ENCODE results near the gene HSPB1.
A peak's percentile ranks its signal among the peaks of the same experiment; 100 is the strongest.

HSPB1 gene
- total RNA-seq, result 9.6 to 24.8 (median 11.8) reads per million in 3 donors

- DNase-seq, result peak; percentile 47 to 67 (median 59)
Observed at GRCh38 chr7:76302347-76303201, at the start of gene HSPB1. Gene HSPB1, plus strand, starts transcription at chr7:76302673. Its CDS starts 40 bp downstream, at chr7:76302713.

DNA sequence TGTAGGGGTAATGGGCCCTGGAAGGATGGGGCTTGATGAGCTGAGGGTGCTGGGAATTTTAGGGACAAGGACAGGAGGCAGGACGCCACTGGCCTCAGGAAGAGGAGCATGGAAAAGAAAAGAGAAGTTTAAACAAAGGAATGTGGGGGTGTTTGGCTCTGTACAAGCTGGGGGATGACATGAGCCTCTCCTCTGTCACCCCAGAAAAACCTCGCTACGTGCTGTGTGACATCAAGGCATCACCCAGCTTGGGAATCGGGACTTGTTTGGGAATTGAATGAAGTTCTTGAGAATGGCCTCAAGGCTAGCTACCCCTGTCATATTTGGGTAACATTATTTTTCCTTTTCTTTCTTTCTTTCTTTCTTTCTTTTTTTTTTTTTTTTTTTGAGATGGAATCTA, 47.7 kb upstream of the HSPB1 start:
- no peak for DNase-seq
- Histone ChIP-seq H3K36me3 (ENCODE audit: control insufficient read depth, insufficient read depth, low read length) (no peaks in the 10 kb centered on the region), H3K9me3 (ENCODE audit: control insufficient read depth, low read length) (no peaks in the 10 kb centered on the region), H3K27me3 (replicated peaks; ENCODE audit: control insufficient read depth, insufficient read depth, low read length, poor library complexity, severe bottlenecking) (peaks cover 5% of the 10 kb centered on the region), H3K4me1 (ENCODE audit: control insufficient read depth, insufficient read depth, low read length, poor library complexity, severe bottlenecking) (peaks cover 3% of the 10 kb centered on the region), H3K27ac (ENCODE audit: insufficient read depth, low read length, poor library complexity, severe bottlenecking) (no peak overlapping the region), H3K4me3 (ENCODE audit: insufficient read depth, low read depth, low read length, poor library complexity, severe bottlenecking) (no peak overlapping the region)

More at GRCh38 chr7:76302347-76303201, at the start of gene HSPB1:
- Histone ChIP-seq H3K27ac (ENCODE audit: insufficient read depth, low read length, poor library complexity, severe bottlenecking) (peak within 1 kb of the TSS; percentile 65), H3K4me3 (ENCODE audit: insufficient read depth, low read depth, low read length, poor library complexity, severe bottlenecking) (peak within 1 kb of the TSS; percentile 62), H3K9me3 (ENCODE audit: control insufficient read depth, low read length) (no peaks in the 10 kb centered on the region), H3K27me3 (replicated peaks; ENCODE audit: control insufficient read depth, insufficient read depth, low read length, poor library complexity, severe bottlenecking) (no peaks in the 10 kb centered on the region), H3K4me1 (ENCODE audit: control insufficient read depth, insufficient read depth, low read length, poor library complexity, severe bottlenecking) (peaks cover 8% of the 10 kb centered on the region), H3K36me3 (ENCODE audit: control insufficient read depth, insufficient read depth, low read length) (no peaks in the 10 kb centered on the region)

GRCh38 chr7:76257973-76258372, 44.5 kb upstream of the HSPB1 start:
- H3K4me1 ChIP-seq (ENCODE audit: control insufficient read depth, insufficient read depth, low read length, poor library complexity, severe bottlenecking), result peaks cover 3% of the 10 kb centered on the region
- H3K27me3 ChIP-seq (replicated peaks; ENCODE audit: control insufficient read depth, insufficient read depth, low read length, poor library complexity, severe bottlenecking), result peaks cover 16% of the 10 kb centered on the region
- no peak for DNase-seq
- H3K4me3 ChIP-seq (ENCODE audit: insufficient read depth, low read depth, low read length, poor library complexity, severe bottlenecking), result no peak overlapping the region
- no peaks in the 10 kb centered on the region for H3K36me3 ChIP-seq (ENCODE audit: control insufficient read depth, insufficient read depth, low read length)
- no peaks in the 10 kb centered on the region for H3K9me3 ChIP-seq (ENCODE audit: control insufficient read depth, low read length)
- H3K27ac ChIP-seq (ENCODE audit: insufficient read depth, low read length, poor library complexity, severe bottlenecking), result no peak overlapping the region

- H3K4me1 ChIP-seq (ENCODE audit: control insufficient read depth, insufficient read depth, low read length, poor library complexity, severe bottlenecking), result peaks cover 3% of the 10 kb centered on the region
- H3K9me3 ChIP-seq (ENCODE audit: control insufficient read depth, low read length), result no peaks in the 10 kb centered on the region
- peak overlapping the region; percentile 12 for H3K4me3 ChIP-seq (ENCODE audit: insufficient read depth, low read depth, low read length, poor library complexity, severe bottlenecking)
- no peak for DNase-seq
- H3K27me3 ChIP-seq (replicated peaks; ENCODE audit: control insufficient read depth, insufficient read depth, low read length, poor library complexity, severe bottlenecking), result peaks cover 16% of the 10 kb centered on the region
- no peak overlapping the region for H3K27ac ChIP-seq (ENCODE audit: insufficient read depth, low read length, poor library complexity, severe bottlenecking)
- no peaks in the 10 kb centered on the region for H3K36me3 ChIP-seq (ENCODE audit: control insufficient read depth, insufficient read depth, low read length)
Observed at GRCh38 chr7:76259124-76260093, 43.1 kb upstream of the HSPB1 start.

- Histone ChIP-seq H3K4me1 (ENCODE audit: control insufficient read depth, insufficient read depth, low read length, poor library complexity, severe bottlenecking) (peaks cover 3% of the 10 kb centered on the region), H3K27ac (ENCODE audit: insufficient read depth, low read length, poor library complexity, severe bottlenecking) (no peak overlapping the region), H3K9me3 (ENCODE audit: control insufficient read depth, low read length) (no peaks in the 10 kb centered on the region), H3K27me3 (replicated peaks; ENCODE audit: control insufficient read depth, insufficient read depth, low read length, poor library complexity, severe bottlenecking) (peaks cover 16% of the 10 kb centered on the region), H3K36me3 (ENCODE audit: control insufficient read depth, insufficient read depth, low read length) (no peaks in the 10 kb centered on the region), H3K4me3 (ENCODE audit: insufficient read depth, low read depth, low read length, poor library complexity, severe bottlenecking) (no peak overlapping the region)
- DNase-seq, result peak; percentile 28 to 49 (median 45)
Observed at GRCh38 chr7:76260171-76260703, 42.2 kb upstream of the HSPB1 start.

GRCh38 chr7:76261329-76261728, 41.1 kb upstream of the HSPB1 start:
- Histone ChIP-seq H3K27me3 (replicated peaks; ENCODE audit: control insufficient read depth, insufficient read depth, low read length, poor library complexity, severe bottlenecking) (peaks cover 16% of the 10 kb centered on the region), H3K4me1 (ENCODE audit: control insufficient read depth, insufficient read depth, low read length, poor library complexity, severe bottlenecking) (peaks cover 3% of the 10 kb centered on the region), H3K36me3 (ENCODE audit: control insufficient read depth, insufficient read depth, low read length) (no peaks in the 10 kb centered on the region), H3K4me3 (ENCODE audit: insufficient read depth, low read depth, low read length, poor library complexity, severe bottlenecking) (no peak overlapping the region), H3K9me3 (ENCODE audit: control insufficient read depth, low read length) (no peaks in the 10 kb centered on the region), H3K27ac (ENCODE audit: insufficient read depth, low read length, poor library complexity, severe bottlenecking) (no peak overlapping the region)
- no peak for DNase-seq

DNA sequence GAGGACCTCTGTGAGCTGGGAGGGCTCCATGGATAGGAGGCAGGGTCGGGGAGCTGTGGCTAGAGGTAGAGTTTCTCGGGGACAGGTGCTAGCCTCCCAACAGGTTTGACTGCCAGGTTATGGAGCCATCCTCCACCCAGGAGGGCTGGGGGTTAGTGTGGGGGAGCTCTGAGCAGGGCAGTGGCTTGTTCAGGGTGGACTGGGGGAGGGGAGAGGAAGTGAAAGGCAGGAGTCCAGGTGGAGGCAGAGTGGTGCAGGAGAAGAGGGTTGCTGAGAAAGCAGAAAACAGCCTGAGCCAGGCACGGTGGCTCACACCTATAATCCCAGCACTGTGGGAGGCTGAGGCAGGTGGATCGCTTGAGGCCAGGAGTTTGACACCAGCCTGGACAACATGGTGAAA, 40.5 kb upstream of the HSPB1 start:
- Histone ChIP-seq H3K36me3 (ENCODE audit: control insufficient read depth, insufficient read depth, low read length) (no peaks in the 10 kb centered on the region), H3K9me3 (ENCODE audit: control insufficient read depth, low read length) (no peaks in the 10 kb centered on the region), H3K4me1 (ENCODE audit: control insufficient read depth, insufficient read depth, low read length, poor library complexity, severe bottlenecking) (peaks cover 7% of the 10 kb centered on the region), H3K27ac (ENCODE audit: insufficient read depth, low read length, poor library complexity, severe bottlenecking) (no peak overlapping the region), H3K27me3 (replicated peaks; ENCODE audit: control insufficient read depth, insufficient read depth, low read length, poor library complexity, severe bottlenecking) (peaks cover 21% of the 10 kb centered on the region), H3K4me3 (ENCODE audit: insufficient read depth, low read depth, low read length, poor library complexity, severe bottlenecking) (no peak overlapping the region)
- DNase-seq, result no peak

GRCh38 chr7:76262683-76263402, 39.6 kb upstream of the HSPB1 start:
- no peak overlapping the region for H3K4me3 ChIP-seq (ENCODE audit: insufficient read depth, low read depth, low read length, poor library complexity, severe bottlenecking)
- H3K4me1 ChIP-seq (ENCODE audit: control insufficient read depth, insufficient read depth, low read length, poor library complexity, severe bottlenecking), result peaks cover 9% of the 10 kb centered on the region
- H3K27ac ChIP-seq (ENCODE audit: insufficient read depth, low read length, poor library complexity, severe bottlenecking), result no peak overlapping the region
- no peaks in the 10 kb centered on the region for H3K36me3 ChIP-seq (ENCODE audit: control insufficient read depth, insufficient read depth, low read length)
- peaks cover 24% of the 10 kb centered on the region for H3K27me3 ChIP-seq (replicated peaks; ENCODE audit: control insufficient read depth, insufficient read depth, low read length, poor library complexity, severe bottlenecking)
- DNase-seq, result no peak
- H3K9me3 ChIP-seq (ENCODE audit: control insufficient read depth, low read length), result no peaks in the 10 kb centered on the region

- Histone ChIP-seq H3K9me3 (ENCODE audit: control insufficient read depth, low read length) (no peaks in the 10 kb centered on the region), H3K27ac (ENCODE audit: insufficient read depth, low read length, poor library complexity, severe bottlenecking) (no peak overlapping the region), H3K27me3 (replicated peaks; ENCODE audit: control insufficient read depth, insufficient read depth, low read length, poor library complexity, severe bottlenecking) (peaks cover 25% of the 10 kb centered on the region), H3K36me3 (ENCODE audit: control insufficient read depth, insufficient read depth, low read length) (no peaks in the 10 kb centered on the region), H3K4me1 (ENCODE audit: control insufficient read depth, insufficient read depth, low read length, poor library complexity, severe bottlenecking) (peaks cover 6% of the 10 kb centered on the region), H3K4me3 (ENCODE audit: insufficient read depth, low read depth, low read length, poor library complexity, severe bottlenecking) (no peak overlapping the region)
- DNase-seq, result no peak
Observed at GRCh38 chr7:76265299-76265698, 37.2 kb upstream of the HSPB1 start.

Measured in effector memory CD4-positive, alpha-beta T cell (primary cell).